ENCODE results near the gene SLC7A11.

Gene SLC7A11

DNA sequence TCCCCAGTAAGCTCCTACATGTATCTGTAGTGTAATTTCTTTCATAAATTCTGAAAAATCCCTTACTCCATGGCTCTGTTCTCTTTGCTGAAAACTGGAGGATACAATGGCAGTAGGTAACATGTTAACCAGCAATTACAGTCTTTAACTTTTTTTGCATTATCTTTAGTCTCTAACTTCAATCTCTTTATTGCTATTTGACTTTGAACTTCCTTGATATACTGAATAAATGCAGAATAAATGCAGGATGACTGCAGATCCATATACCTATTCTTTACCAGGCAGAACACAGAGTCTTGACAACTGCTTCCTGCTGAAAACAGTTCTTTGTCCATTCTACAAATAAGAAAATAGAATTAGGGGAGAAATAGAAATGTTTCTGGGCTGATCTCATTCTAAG lies 101.3 kb downstream of the SLC7A11 start:
- Histone ChIP-seq H2BK12ac (ENCODE audit: low read length) (no peak overlapping the region), H3K9ac (ENCODE audit: low read length) (no peak overlapping the region)

GRCh38 chr4:138138774-138139173 lies 103.4 kb downstream of the SLC7A11 start:
- no peak overlapping the region for H4K12ac ChIP-seq (ENCODE audit: low read depth, low read length)
- H3K36me3 ChIP-seq (ENCODE audit: control insufficient read depth in 1 of 2, insufficient read depth in 2 of 2, low read length in 2 of 2), result no peaks in the 10 kb centered on the region
- no peaks in the 10 kb centered on the region for H3K79me1 ChIP-seq (ENCODE audit: low read length)
- H3K4ac ChIP-seq (ENCODE audit: low read depth, low read length), result no peak overlapping the region
- H3K79me2 ChIP-seq (ENCODE audit: control insufficient read depth, insufficient read depth, low read length, poor library complexity), result no peaks in the 10 kb centered on the region
- no peaks in the 10 kb centered on the region for H3K4me1 ChIP-seq (ENCODE audit: control insufficient read depth in 1 of 2, insufficient read depth in 2 of 2, low read length in 2 of 2)
- H3K9ac ChIP-seq (ENCODE audit: low read length), result no peak overlapping the region
- H3K4me3 ChIP-seq (ENCODE audit: low read depth, low read length), result no peak overlapping the region
- H3K9me3 ChIP-seq (ENCODE audit: insufficient read depth, low read depth, low read length), result no peaks in the 10 kb centered on the region
- no peak overlapping the region for H2BK120ac ChIP-seq (ENCODE audit: insufficient read depth, low read length, poor library complexity)
- H3K23ac ChIP-seq (ENCODE audit: low read length), result no peak overlapping the region
- H3K27me3 ChIP-seq (ENCODE audit: insufficient read depth, low read length), result no peaks in the 10 kb centered on the region
- H3K27ac ChIP-seq (ENCODE audit: low read depth, low read length), result no peak overlapping the region
- no peak overlapping the region for H2AK5ac ChIP-seq (ENCODE audit: low read length)
- H2AFZ ChIP-seq (ENCODE audit: insufficient read depth, low read length, poor library complexity), result no peak overlapping the region
- no peak overlapping the region for H3K4me2 ChIP-seq (ENCODE audit: low read length)
- no peak overlapping the region for H2BK12ac ChIP-seq (ENCODE audit: low read length)
- WGBS (ENCODE audit: extremely low coverage, insufficient coverage, insufficient read length), result no CpG with 5 or more reads among the region's 2 CpGs
- DNase-seq, result no peak
- no peak overlapping the region for H4K91ac ChIP-seq (ENCODE audit: low read depth, low read length)
- no peak overlapping the region for H3K18ac ChIP-seq (ENCODE audit: low read length)
- H3K14ac ChIP-seq (ENCODE audit: low read length), result no peak overlapping the region
- no peak overlapping the region for H2BK5ac ChIP-seq (ENCODE audit: low read depth, low read length, poor library complexity)
- H4K8ac ChIP-seq (ENCODE audit: low read depth, low read length), result no peak overlapping the region

More for the DNA sequence above, 101.3 kb downstream of the SLC7A11 start:
- no peak overlapping the region for H2BK120ac ChIP-seq (ENCODE audit: insufficient read depth, low read length, poor library complexity)
- H3K79me1 ChIP-seq (ENCODE audit: low read length), result no peaks in the 10 kb centered on the region
- H2AFZ ChIP-seq (ENCODE audit: insufficient read depth, low read length, poor library complexity), result no peak overlapping the region
- no peaks in the 10 kb centered on the region for H3K36me3 ChIP-seq (ENCODE audit: control insufficient read depth in 1 of 2, insufficient read depth in 2 of 2, low read length in 2 of 2)
- H3K4me2 ChIP-seq (ENCODE audit: low read length), result no peak overlapping the region
- H3K4me1 ChIP-seq (ENCODE audit: control insufficient read depth in 1 of 2, insufficient read depth in 2 of 2, low read length in 2 of 2), result no peaks in the 10 kb centered on the region
- H3K9me3 ChIP-seq (ENCODE audit: insufficient read depth, low read depth, low read length), result no peaks in the 10 kb centered on the region
- H3K27ac ChIP-seq (ENCODE audit: low read depth, low read length), result no peak overlapping the region
- H3K14ac ChIP-seq (ENCODE audit: low read length), result no peak overlapping the region
- H3K4me3 ChIP-seq (ENCODE audit: low read depth, low read length), result no peak overlapping the region
- no peak for DNase-seq
- no peak overlapping the region for H4K91ac ChIP-seq (ENCODE audit: low read depth, low read length)
- no peak overlapping the region for H2BK5ac ChIP-seq (ENCODE audit: low read depth, low read length, poor library complexity)
- no peak overlapping the region for H4K8ac ChIP-seq (ENCODE audit: low read depth, low read length)
- H3K27me3 ChIP-seq (ENCODE audit: insufficient read depth, low read length), result no peaks in the 10 kb centered on the region
- H4K12ac ChIP-seq (ENCODE audit: low read depth, low read length), result no peak overlapping the region
- no peak overlapping the region for H2AK5ac ChIP-seq (ENCODE audit: low read length)
- H3K18ac ChIP-seq (ENCODE audit: low read length), result no peak overlapping the region
- no peak overlapping the region for H3K4ac ChIP-seq (ENCODE audit: low read depth, low read length)
- no peaks in the 10 kb centered on the region for H3K79me2 ChIP-seq (ENCODE audit: control insufficient read depth, insufficient read depth, low read length, poor library complexity)
- no peak overlapping the region for H3K23ac ChIP-seq (ENCODE audit: low read length)

DNA sequence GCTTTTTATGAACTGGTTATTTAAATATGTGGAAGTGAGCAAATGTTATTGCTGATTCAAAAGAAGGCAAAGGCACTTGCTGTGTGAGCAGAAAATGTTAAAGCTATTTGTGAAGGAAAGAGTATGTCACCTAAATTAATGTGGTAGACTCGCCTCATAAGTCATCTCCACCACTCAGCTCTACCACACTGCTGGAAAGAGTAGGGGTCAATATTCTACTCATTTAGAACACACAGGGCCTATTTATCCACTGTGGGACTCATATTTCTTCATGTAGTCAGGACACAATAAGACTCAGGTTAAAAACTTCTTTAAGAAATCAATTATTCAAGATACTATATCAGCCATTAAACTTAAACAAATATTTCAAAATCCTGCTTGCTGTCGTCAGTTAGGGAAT lies 106.5 kb downstream of the SLC7A11 start:
- no peak overlapping the region for H2BK5ac ChIP-seq (ENCODE audit: low read depth, low read length, poor library complexity)
- no peaks in the 10 kb centered on the region for H3K27me3 ChIP-seq (ENCODE audit: insufficient read depth, low read length)
- H3K79me2 ChIP-seq (ENCODE audit: control insufficient read depth, insufficient read depth, low read length, poor library complexity), result no peaks in the 10 kb centered on the region
- no peaks in the 10 kb centered on the region for H3K79me1 ChIP-seq (ENCODE audit: low read length)
- no peak overlapping the region for H2BK120ac ChIP-seq (ENCODE audit: insufficient read depth, low read length, poor library complexity)
- no peak overlapping the region for H3K14ac ChIP-seq (ENCODE audit: low read length)
- H3K36me3 ChIP-seq (ENCODE audit: control insufficient read depth in 1 of 2, insufficient read depth in 2 of 2, low read length in 2 of 2), result no peaks in the 10 kb centered on the region
- H4K8ac ChIP-seq (ENCODE audit: low read depth, low read length), result no peak overlapping the region
- DNase-seq, result no peak
- H4K12ac ChIP-seq (ENCODE audit: low read depth, low read length), result no peak overlapping the region
- no peaks in the 10 kb centered on the region for H3K9me3 ChIP-seq (ENCODE audit: insufficient read depth, low read depth, low read length)
- H3K4me1 ChIP-seq (ENCODE audit: control insufficient read depth in 1 of 2, insufficient read depth in 2 of 2, low read length in 2 of 2), result no peaks in the 10 kb centered on the region
- no peak overlapping the region for H4K91ac ChIP-seq (ENCODE audit: low read depth, low read length)
- no peak overlapping the region for H3K4ac ChIP-seq (ENCODE audit: low read depth, low read length)
- no peak overlapping the region for H2AK5ac ChIP-seq (ENCODE audit: low read length)
- no peak overlapping the region for H3K4me2 ChIP-seq (ENCODE audit: low read length)
- H3K9ac ChIP-seq (ENCODE audit: low read length), result no peak overlapping the region
- H2AFZ ChIP-seq (ENCODE audit: insufficient read depth, low read length, poor library complexity), result no peak overlapping the region
- H2BK12ac ChIP-seq (ENCODE audit: low read length), result no peak overlapping the region
- WGBS (ENCODE audit: extremely low coverage, insufficient coverage, insufficient read length), result no CpG with 5 or more reads among the region's 2 CpGs
- no peak overlapping the region for H3K18ac ChIP-seq (ENCODE audit: low read length)
- H3K4me3 ChIP-seq (ENCODE audit: low read depth, low read length), result no peak overlapping the region
- no peak overlapping the region for H3K23ac ChIP-seq (ENCODE audit: low read length)
- no peak overlapping the region for H3K27ac ChIP-seq (ENCODE audit: low read depth, low read length)

GRCh38 chr4:138118270-138118669 lies 123.9 kb downstream of the SLC7A11 start:
- Histone ChIP-seq H3K4me3 (ENCODE audit: low read depth, low read length) (no peak overlapping the region), H3K27ac (ENCODE audit: low read depth, low read length) (no peak overlapping the region), H3K18ac (ENCODE audit: low read length) (no peak overlapping the region), H2BK120ac (ENCODE audit: insufficient read depth, low read length, poor library complexity) (no peak overlapping the region), H3K79me1 (ENCODE audit: low read length) (no peaks in the 10 kb centered on the region), H3K4me1 (ENCODE audit: control insufficient read depth in 1 of 2, insufficient read depth in 2 of 2, low read length in 2 of 2) (no peaks in the 10 kb centered on the region), H2AK5ac (ENCODE audit: low read length) (no peak overlapping the region), H3K4ac (ENCODE audit: low read depth, low read length) (no peak overlapping the region), H3K4me2 (ENCODE audit: low read length) (no peak overlapping the region), H3K14ac (ENCODE audit: low read length) (no peak overlapping the region), H2BK5ac (ENCODE audit: low read depth, low read length, poor library complexity) (no peak overlapping the region), H3K79me2 (ENCODE audit: control insufficient read depth, insufficient read depth, low read length, poor library complexity) (no peaks in the 10 kb centered on the region), H4K8ac (ENCODE audit: low read depth, low read length) (no peak overlapping the region), H3K36me3 (ENCODE audit: control insufficient read depth in 1 of 2, insufficient read depth in 2 of 2, low read length in 2 of 2) (no peaks in the 10 kb centered on the region), H3K27me3 (ENCODE audit: insufficient read depth, low read length) (no peaks in the 10 kb centered on the region), H3K9ac (ENCODE audit: low read length) (no peak overlapping the region), H3K9me3 (ENCODE audit: insufficient read depth, low read depth, low read length) (no peaks in the 10 kb centered on the region), H4K12ac (ENCODE audit: low read depth, low read length) (no peak overlapping the region), H2AFZ (ENCODE audit: insufficient read depth, low read length, poor library complexity) (no peak overlapping the region), H4K91ac (ENCODE audit: low read depth, low read length) (no peak overlapping the region), H3K23ac (ENCODE audit: low read length) (no peak overlapping the region), H2BK12ac (ENCODE audit: low read length) (no peak overlapping the region)
- DNase-seq, result no peak
- no CpG with 5 or more reads among the region's 1 CpG for WGBS (ENCODE audit: extremely low coverage, insufficient coverage, insufficient read length)
